ENCODE measurements around the gene DMGDH.
A peak's percentile ranks its signal among the peaks of the same experiment; 100 is the strongest.

Gene DMGDH

GRCh38 chr5:79069488-79070349 is at the start of gene DMGDH, which contains the start of gene BHMT2:
DMGDH (minus strand) TSS chr5:79069674; CDS start chr5:79069620, 54 bp downstream.
BHMT2 (plus strand) TSS chr5:79069767; CDS start chr5:79069783, 16 bp downstream.
- Histone ChIP-seq H3K9me3 (ENCODE audit: control insufficient read depth in 2 of 2, low read length in 2 of 2) (peaks cover 4 to 6% of the 10 kb centered on the region in 2 donors), H3K27ac (ENCODE audit: low read length) (peak within 1 kb of the TSS; percentile 67), H3K4me1 (ENCODE audit: control insufficient read depth, insufficient read depth, low read length) (peaks cover 8% of the 10 kb centered on the region), H3K9ac (ENCODE audit: low read length in 2 of 2) (peak within 1 kb of the TSS; percentile 68 to 72), H3K27me3 (ENCODE audit: control insufficient read depth in 1 of 2, insufficient read depth in 2 of 2, low read length in 2 of 2) (no peaks in the 10 kb centered on the region), H3K4me3 (ENCODE audit: low read length in 2 of 2) (peak within 1 kb of the TSS; percentile 75 to 80), H3K36me3 (ENCODE audit: control insufficient read depth in 2 of 2, insufficient read depth in 2 of 2, low read length in 2 of 2) (no peaks in the 10 kb centered on the region)

- no peak overlapping the region for H3K9ac ChIP-seq (ENCODE audit: low read length in 2 of 2)
- H3K4me3 ChIP-seq (ENCODE audit: low read length in 2 of 2) = no peak overlapping the region
Observed at GRCh38 chr5:79112703-79113058, 43.2 kb upstream of the DMGDH start.

GRCh38 chr5:79111960-79112702 is 42.7 kb upstream of the DMGDH start:
- Histone ChIP-seq H3K9ac (ENCODE audit: low read length in 2 of 2) (no peak overlapping the region), H3K27ac (ENCODE audit: low read length) (no peak overlapping the region), H3K9me3 (ENCODE audit: control insufficient read depth in 2 of 2, low read length in 2 of 2) (no peaks in the 10 kb centered on the region), H3K4me3 (ENCODE audit: low read length in 2 of 2) (no peak overlapping the region), H3K27me3 (ENCODE audit: control insufficient read depth in 1 of 2, insufficient read depth in 2 of 2, low read length in 2 of 2) (peaks cover 19 to 20% of the 10 kb centered on the region in 2 donors), H3K36me3 (ENCODE audit: control insufficient read depth in 2 of 2, insufficient read depth in 2 of 2, low read length in 2 of 2) (no peaks in the 10 kb centered on the region), H3K4me1 (ENCODE audit: control insufficient read depth, insufficient read depth, low read length) (peaks cover 15% of the 10 kb centered on the region)

More at GRCh38 chr5:79112703-79113058, 43.2 kb upstream of the DMGDH start:
- H3K27me3 ChIP-seq (ENCODE audit: control insufficient read depth in 1 of 2, insufficient read depth in 2 of 2, low read length in 2 of 2) = peaks cover 19 to 20% of the 10 kb centered on the region in 2 donors
- no peaks in the 10 kb centered on the region for H3K36me3 ChIP-seq (ENCODE audit: control insufficient read depth in 2 of 2, insufficient read depth in 2 of 2, low read length in 2 of 2)
- H3K4me1 ChIP-seq (ENCODE audit: control insufficient read depth, insufficient read depth, low read length) = peaks cover 10% of the 10 kb centered on the region
- H3K9me3 ChIP-seq (ENCODE audit: control insufficient read depth in 2 of 2, low read length in 2 of 2) = no peaks in the 10 kb centered on the region
- H3K27ac ChIP-seq (ENCODE audit: low read length) = no peak overlapping the region

- H3K9me3 ChIP-seq (ENCODE audit: control insufficient read depth in 2 of 2, low read length in 2 of 2) = no peaks in the 10 kb centered on the region
- no peaks in the 10 kb centered on the region for H3K36me3 ChIP-seq (ENCODE audit: control insufficient read depth in 2 of 2, insufficient read depth in 2 of 2, low read length in 2 of 2)
- H3K9ac ChIP-seq (ENCODE audit: low read length in 2 of 2) = no peak within 1 kb of the TSS
- no peak within 1 kb of the TSS for H3K27ac ChIP-seq (ENCODE audit: low read length)
- H3K4me3 ChIP-seq (ENCODE audit: low read length in 2 of 2) = no peak within 1 kb of the TSS
- peaks cover 19 to 20% of the 10 kb centered on the region in 2 donors for H3K27me3 ChIP-seq (ENCODE audit: control insufficient read depth in 1 of 2, insufficient read depth in 2 of 2, low read length in 2 of 2)
- H3K4me1 ChIP-seq (ENCODE audit: control insufficient read depth, insufficient read depth, low read length) = peaks cover 15% of the 10 kb centered on the region
Observed at GRCh38 chr5:79111387-79111959, 42.0 kb upstream of the DMGDH start, which contains the start of gene BHMT. BHMT (plus strand) TSS chr5:79111809; CDS start chr5:79111886, 77 bp downstream.

GRCh38 chr5:79109527-79110492 is 40.3 kb upstream of the DMGDH start:
- Histone ChIP-seq H3K9me3 (ENCODE audit: control insufficient read depth in 2 of 2, low read length in 2 of 2) (no peaks in the 10 kb centered on the region), H3K36me3 (ENCODE audit: control insufficient read depth in 2 of 2, insufficient read depth in 2 of 2, low read length in 2 of 2) (no peaks in the 10 kb centered on the region), H3K27ac (ENCODE audit: low read length) (no peak overlapping the region), H3K4me1 (ENCODE audit: control insufficient read depth, insufficient read depth, low read length) (peaks cover 15% of the 10 kb centered on the region), H3K27me3 (ENCODE audit: control insufficient read depth in 1 of 2, insufficient read depth in 2 of 2, low read length in 2 of 2) (peaks cover 19 to 20% of the 10 kb centered on the region in 2 donors), H3K4me3 (ENCODE audit: low read length in 2 of 2) (no peak overlapping the region), H3K9ac (ENCODE audit: low read length in 2 of 2) (no peak overlapping the region)

- H3K27ac ChIP-seq (ENCODE audit: low read length) = no peak overlapping the region
- peaks cover 19 to 20% of the 10 kb centered on the region in 2 donors for H3K27me3 ChIP-seq (ENCODE audit: control insufficient read depth in 1 of 2, insufficient read depth in 2 of 2, low read length in 2 of 2)
- no peak overlapping the region for H3K4me3 ChIP-seq (ENCODE audit: low read length in 2 of 2)
- no peaks in the 10 kb centered on the region for H3K9me3 ChIP-seq (ENCODE audit: control insufficient read depth in 2 of 2, low read length in 2 of 2)
- peaks cover 15% of the 10 kb centered on the region for H3K4me1 ChIP-seq (ENCODE audit: control insufficient read depth, insufficient read depth, low read length)
- H3K36me3 ChIP-seq (ENCODE audit: control insufficient read depth in 2 of 2, insufficient read depth in 2 of 2, low read length in 2 of 2) = no peaks in the 10 kb centered on the region
- no peak overlapping the region for H3K9ac ChIP-seq (ENCODE audit: low read length in 2 of 2)
Observed at GRCh38 chr5:79108792-79109191, 39.3 kb upstream of the DMGDH start.

GRCh38 chr5:79108086-79108485 is 38.6 kb upstream of the DMGDH start:
- H3K36me3 ChIP-seq (ENCODE audit: control insufficient read depth in 2 of 2, insufficient read depth in 2 of 2, low read length in 2 of 2) = no peaks in the 10 kb centered on the region
- H3K9ac ChIP-seq (ENCODE audit: low read length in 2 of 2) = no peak overlapping the region
- H3K27ac ChIP-seq (ENCODE audit: low read length) = no peak overlapping the region
- peaks cover 15% of the 10 kb centered on the region for H3K4me1 ChIP-seq (ENCODE audit: control insufficient read depth, insufficient read depth, low read length)
- peak overlapping the region in 1 of 2 donors; percentile 3 for H3K4me3 ChIP-seq (ENCODE audit: low read length in 2 of 2)
- peaks cover 19 to 20% of the 10 kb centered on the region in 2 donors for H3K27me3 ChIP-seq (ENCODE audit: control insufficient read depth in 1 of 2, insufficient read depth in 2 of 2, low read length in 2 of 2)
- no peaks in the 10 kb centered on the region for H3K9me3 ChIP-seq (ENCODE audit: control insufficient read depth in 2 of 2, low read length in 2 of 2)

- Histone ChIP-seq H3K36me3 (ENCODE audit: control insufficient read depth in 2 of 2, insufficient read depth in 2 of 2, low read length in 2 of 2) (no peaks in the 10 kb centered on the region), H3K9me3 (ENCODE audit: control insufficient read depth in 2 of 2, low read length in 2 of 2) (no peaks in the 10 kb centered on the region), H3K4me1 (ENCODE audit: control insufficient read depth, insufficient read depth, low read length) (peaks cover 12% of the 10 kb centered on the region), H3K27me3 (ENCODE audit: control insufficient read depth in 1 of 2, insufficient read depth in 2 of 2, low read length in 2 of 2) (peaks cover 12% of the 10 kb centered on the region in 2 donors), H3K27ac (ENCODE audit: low read length) (no peak overlapping the region), H3K9ac (ENCODE audit: low read length in 2 of 2) (no peak overlapping the region), H3K4me3 (ENCODE audit: low read length in 2 of 2) (no peak overlapping the region)
Observed at GRCh38 chr5:79107020-79107796, 37.7 kb upstream of the DMGDH start.

- H3K4me3 ChIP-seq (ENCODE audit: low read length in 2 of 2) = no peak overlapping the region
- peaks cover 7% of the 10 kb centered on the region for H3K4me1 ChIP-seq (ENCODE audit: control insufficient read depth, insufficient read depth, low read length)
- H3K27ac ChIP-seq (ENCODE audit: low read length) = no peak overlapping the region
- no peaks in the 10 kb centered on the region for H3K27me3 ChIP-seq (ENCODE audit: control insufficient read depth in 1 of 2, insufficient read depth in 2 of 2, low read length in 2 of 2)
- no peak overlapping the region for H3K9ac ChIP-seq (ENCODE audit: low read length in 2 of 2)
- H3K36me3 ChIP-seq (ENCODE audit: control insufficient read depth in 2 of 2, insufficient read depth in 2 of 2, low read length in 2 of 2) = no peaks in the 10 kb centered on the region
- H3K9me3 ChIP-seq (ENCODE audit: control insufficient read depth in 2 of 2, low read length in 2 of 2) = no peaks in the 10 kb centered on the region
Observed at GRCh38 chr5:79105868-79106267, 36.4 kb upstream of the DMGDH start.

Measured in stomach smooth muscle (tissue), 2 donors.